Heart left ventricle (tissue), 16 donors: ENCODE data around the gene XRCC5. TPM values are rescaled to one million over a fixed set of nuclear protein-coding genes. Genes with fewer than 3 reads are reported as not detected.

ENCODE experiments used
- ATAC-seq, 4 donors: fragments of 200-7000 bp; cut with Tn5 transposase; one replicate each; pipeline ENCODE4 v1.9.1; 2020 to 2022; ENCODE audit warnings: moderate library complexity in 4 of 4, mild to moderate bottlenecking in 3 of 4, moderate number of reproducible peaks in 1 of 4
- DNase-seq, 5 donors: peaks; one replicate each; pipeline ENCODE4 v3.0.0-alpha.2; 2020
- H3K27ac ChIP-seq, 12 donors: fragments of 200-600 bp; sonication (generic) in 4 of 12; one replicate each; pipeline versions ENCODE4 v1.5.0 to v1.8.0; 2016 to 2022; ENCODE audit warnings: mild to moderate bottlenecking in 2 of 12
- H3K27me3 ChIP-seq, 9 donors: fragments of 200-600 bp; sonication (generic) in 2 of 9; one replicate each; pipeline versions ENCODE4 v1.5.1 to v1.8.0; 2016 to 2022; ENCODE audit warnings: mild to moderate bottlenecking in 3 of 9
- H3K36me3 ChIP-seq, 9 donors: fragments of 200-600 bp; sonication (generic) in 2 of 9; one replicate each; pipeline versions ENCODE4 v1.5.0 to v1.8.0; 2018 to 2022; ENCODE audit warnings: mild to moderate bottlenecking in 2 of 9
- H3K4me1 ChIP-seq, 12 donors: fragments of 200-600 bp; sonication (generic) in 4 of 12; one replicate each; pipeline versions ENCODE4 v1.5.0 to v1.8.0; 2016 to 2022; ENCODE audit warnings: mild to moderate bottlenecking in 3 of 12
- H3K4me3 ChIP-seq, 12 donors: fragments of 200-600 bp; sonication (generic) in 4 of 12; one replicate each; pipeline versions ENCODE4 v1.5.0 to v1.8.0; 2017 to 2022; ENCODE audit warnings: mild to moderate bottlenecking in 9 of 12, moderate library complexity in 4 of 12
- H3K9me3 ChIP-seq, 12 donors: fragments of 200-600 bp; sonication (generic) in 4 of 12; one replicate each; pipeline versions ENCODE4 v1.5.0 to v1.8.0; 2016 to 2022; ENCODE audit warnings: mild to moderate bottlenecking in 1 of 12
- POLR2A ChIP-seq, 2 donors: fragments of 450-650 bp; IDR thresholded peaks; one replicate each; pipeline ENCODE4 v1.6.1; 2017; ENCODE audit warnings: antibody characterized with exemption in 2 of 2, mild to moderate bottlenecking in 2 of 2, moderate library complexity in 2 of 2
- WGBS, 4 donors: extraction: QIAGEN DNeasy Blood & Tissue Kit in 2 of 4; methylation state at CpG; one replicate each; pipeline versions ENCODE4 v1.1.5 to v1.1.7; 2013 to 2018; 5-methylcytosine and 5-hydroxymethylcytosine counted together
- intact Hi-C, 10 donors: fragments of 100-400 bp; cut with DNase I; formaldehyde crosslinking; loops; one replicate each; pipeline versions ENCODE4 v1.11.1 to v1.14.2; 2022
- polyA plus RNA-seq, 2 donors: library from polyadenylated mRNA; stranded (reverse); fragments of 200-250 nt; gene quantifications; one replicate each; pipeline ENCODE4 v1.2.3, GENCODE V29; 2013
- total RNA-seq, 9 donors: library from RNA; depleted of rRNA in 2 of 9; stranded (reverse); fragments of >200 nt in 2 of 9; fragmentation: NEBNext Ultra II Directional in 3 of 9; extraction: Animal tissue kit (Norgen Biotek cat#: 25700) in 3 of 9; gene quantifications; one replicate each; pipeline versions ENCODE4 v1.1.0 to v1.2.4, GENCODE V29; 2016 to 2023
- TF ChIP-seq, protein P1 (sequence below), 12 donors: fragments of 200-600 bp; sonication (generic) in 4 of 12; IDR thresholded peaks; one replicate each; pipeline versions ENCODE4 v1.5.0 to v1.8.0; 2018 to 2022; ENCODE audit warnings: antibody characterized with exemption in 12 of 12, mild to moderate bottlenecking in 5 of 12
- donor health status: ischemic (EF 13 %, LVEDD 7.1; RV severe dilation, severe dysfunction).
- donor health status: healthy with polysubstance abuse.
- donor health status: DM: no; HTN: yes; CAD: no.
- donor health status: DM: no; HTN: no; CAD: no.
- donor health status: ischemic (EF 25% LVEDD 6.9; RV normal size, moderate dysfunction).
- donor health status: ischemic (EF 25% LVEDD 5.7; RV mildly dilated, moderate dysfunction).
- donor health status: healthy.
- donor health status: DM: yes; HTN: yes; CAD: no.
- donor health status: ischemic (EF 35%, LVEDD 5.7; RV mildly dilated, moderate dysfunction).
- donor health status: nonischemic (EF 11% LVEDD 7.7; RV severe dilation, severe dysfunction).
- donor health status: DM: yes; HTN: yes; CAD: no.
- donor health status: PGD.
- donor health status: ischemic (EF 29% LVEDD 5.4; RV normal size, mild dysfunction).
- donor health status: nonischemic (EF 23%, LVEDD 6.1; RV moderate dilation, normal function).

Gene XRCC5
- total and polyA plus RNA-seq, 11 donors: 40.0 to 197 (median 126) TPM

- ATAC-seq (no peak), DNase-seq (no peak)
- Histone ChIP-seq H3K4me1 (peaks cover 0 to 17% (median 4%) of the 10 kb centered on the region in 12 donors), H3K27me3 (no peaks in the 10 kb centered on the region), H3K9me3 (no peaks in the 10 kb centered on the region), H3K4me3 (no peak overlapping the region), H3K36me3 (peaks cover 0 to 5% (median 0%) of the 10 kb centered on the region in 9 donors), H3K27ac (no peak overlapping the region)
- intact Hi-C loops: loop anchor here in 6 of 10 donors (10.0 kb wide), 2 partner anchors 175 to 185 kb away; no protein-coding TSS in a partner anchor
- no peak for TF ChIP-seq POLR2A (IDR thresholded peaks at IDR 0.05)
- TF ChIP-seq, protein P1, sequence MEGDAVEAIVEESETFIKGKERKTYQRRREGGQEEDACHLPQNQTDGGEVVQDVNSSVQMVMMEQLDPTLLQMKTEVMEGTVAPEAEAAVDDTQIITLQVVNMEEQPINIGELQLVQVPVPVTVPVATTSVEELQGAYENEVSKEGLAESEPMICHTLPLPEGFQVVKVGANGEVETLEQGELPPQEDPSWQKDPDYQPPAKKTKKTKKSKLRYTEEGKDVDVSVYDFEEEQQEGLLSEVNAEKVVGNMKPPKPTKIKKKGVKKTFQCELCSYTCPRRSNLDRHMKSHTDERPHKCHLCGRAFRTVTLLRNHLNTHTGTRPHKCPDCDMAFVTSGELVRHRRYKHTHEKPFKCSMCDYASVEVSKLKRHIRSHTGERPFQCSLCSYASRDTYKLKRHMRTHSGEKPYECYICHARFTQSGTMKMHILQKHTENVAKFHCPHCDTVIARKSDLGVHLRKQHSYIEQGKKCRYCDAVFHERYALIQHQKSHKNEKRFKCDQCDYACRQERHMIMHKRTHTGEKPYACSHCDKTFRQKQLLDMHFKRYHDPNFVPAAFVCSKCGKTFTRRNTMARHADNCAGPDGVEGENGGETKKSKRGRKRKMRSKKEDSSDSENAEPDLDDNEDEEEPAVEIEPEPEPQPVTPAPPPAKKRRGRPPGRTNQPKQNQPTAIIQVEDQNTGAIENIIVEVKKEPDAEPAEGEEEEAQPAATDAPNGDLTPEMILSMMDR (IDR thresholded peaks at IDR 0.05): no peak
- WGBS, 4 donors: 90 to 93% (median 91%) methylated on average over 6 of the region's 6 CpGs
Measured at GRCh38 chr2:216219861-216220260, 110.7 kb downstream of the XRCC5 start.

DNA sequence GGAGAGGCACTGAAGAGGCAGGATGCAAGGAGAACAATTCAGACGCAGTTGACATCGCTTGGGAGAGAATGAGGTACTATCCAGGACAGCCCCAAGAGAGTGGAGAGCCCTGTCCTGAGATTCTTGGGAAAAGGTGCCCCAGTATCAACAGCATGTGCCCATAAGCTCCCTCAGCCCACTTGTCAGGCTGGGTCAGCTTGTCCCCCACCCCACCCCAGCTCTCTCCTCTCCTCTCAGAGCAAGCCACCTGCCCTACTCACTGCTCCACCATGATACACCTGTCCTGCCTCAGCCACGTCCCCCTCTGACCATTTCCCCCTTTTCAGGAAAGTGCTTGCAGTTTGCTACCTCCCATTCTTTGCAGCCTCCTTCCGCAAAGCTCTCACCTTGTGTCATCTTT, 111.8 kb downstream of the XRCC5 start:
- Histone ChIP-seq H3K9me3 (no peaks in the 10 kb centered on the region), H3K27me3 (no peaks in the 10 kb centered on the region), H3K36me3 (peaks cover 0 to 5% (median 0%) of the 10 kb centered on the region in 9 donors), H3K27ac (no peak overlapping the region), H3K4me1 (peaks cover 0 to 17% (median 4%) of the 10 kb centered on the region in 12 donors), H3K4me3 (no peak overlapping the region)
- no peak for TF ChIP-seq POLR2A (IDR thresholded peaks at IDR 0.05)
- TF ChIP-seq, protein P1 (IDR thresholded peaks at IDR 0.05): no peak
- intact Hi-C loops: no loop called here
- WGBS, 4 donors: 86 to 95% (median 93%) methylated on average over 4 of the region's 4 CpGs
- DNase-seq: no peak
- ATAC-seq: no peak

DNA sequence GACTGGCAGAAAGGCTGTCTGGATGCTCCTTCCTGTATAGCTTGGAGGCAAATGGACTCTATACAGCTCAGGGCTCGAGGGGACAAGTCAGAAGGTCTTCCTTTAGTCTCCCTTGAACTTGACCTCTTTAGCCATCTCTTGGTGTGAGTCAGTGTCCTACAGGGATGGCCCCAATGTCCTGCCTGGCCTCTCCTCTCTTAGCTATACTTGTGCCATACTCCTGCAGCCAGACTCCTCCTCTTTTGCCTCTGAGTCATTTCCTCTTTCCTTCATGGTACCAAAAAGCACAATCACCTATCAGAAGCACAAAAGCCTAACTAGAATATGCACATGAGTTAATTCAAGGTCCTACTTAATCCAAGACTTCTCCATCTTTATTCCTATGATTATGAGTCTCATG, 112.7 kb downstream of the XRCC5 start:
- Histone ChIP-seq H3K4me1 (peaks cover 0 to 13% (median 3%) of the 10 kb centered on the region in 12 donors), H3K4me3 (no peak overlapping the region), H3K27ac (no peak overlapping the region), H3K9me3 (no peaks in the 10 kb centered on the region), H3K27me3 (no peaks in the 10 kb centered on the region), H3K36me3 (peaks cover 0 to 5% (median 0%) of the 10 kb centered on the region in 9 donors)
- no peak for DNase-seq
- intact Hi-C loops: no loop called here
- WGBS, 4 donors: 56 to 80% (median 71%) methylated on average over 1 of the region's 1 CpG
- TF ChIP-seq, protein P1 (IDR thresholded peaks at IDR 0.05): no peak
- TF ChIP-seq POLR2A (IDR thresholded peaks at IDR 0.05): no peak
- ATAC-seq: peak in 1 of 4 donors; percentile 26

DNA sequence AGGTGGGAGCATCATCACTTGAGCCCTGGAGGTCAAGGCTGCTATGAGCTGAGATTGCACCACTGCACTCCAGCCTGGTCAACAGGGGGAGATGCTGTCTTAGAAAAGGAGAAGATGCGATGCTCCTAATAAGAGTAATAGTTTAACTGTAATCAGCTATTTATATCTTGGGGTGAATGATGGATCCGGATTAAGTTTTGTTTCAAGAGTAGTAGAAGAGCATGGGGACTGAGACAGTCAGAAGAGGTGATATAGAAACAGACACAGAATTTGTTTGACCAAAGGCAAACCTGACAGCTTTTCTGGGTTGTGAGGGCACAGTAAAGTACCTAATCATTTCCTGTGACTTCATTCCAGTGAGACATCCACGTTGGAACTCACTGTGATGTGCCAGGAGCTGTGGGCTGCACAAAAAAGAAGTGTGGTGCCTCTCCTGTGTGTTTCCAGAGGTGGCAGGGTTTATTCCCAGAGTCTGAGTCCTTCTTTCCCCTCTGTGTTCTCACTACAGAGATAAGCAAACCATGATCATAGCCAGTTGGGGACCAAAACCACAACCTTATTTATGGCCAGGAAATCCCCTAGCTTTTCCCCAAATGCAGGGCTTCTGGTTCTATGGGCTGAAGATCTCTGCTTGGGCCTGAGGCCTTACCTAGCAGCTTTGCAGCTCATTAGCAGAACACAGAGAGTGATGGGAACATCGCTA, 113.7 kb downstream of the XRCC5 start:
- intact Hi-C loops: no loop called here
- H3K36me3 ChIP-seq: peaks cover 0 to 5% (median 0%) of the 10 kb centered on the region in 9 donors
- no peaks in the 10 kb centered on the region for H3K9me3 ChIP-seq
- TF ChIP-seq, protein P1 (IDR thresholded peaks at IDR 0.05): peak in 6 of 12 donors; percentile 6 to 28 (median 18)
- no peak for TF ChIP-seq POLR2A (IDR thresholded peaks at IDR 0.05)
- H3K27me3 ChIP-seq: no peaks in the 10 kb centered on the region
- no peak overlapping the region for H3K27ac ChIP-seq
- peaks cover 0 to 5% (median 0%) of the 10 kb centered on the region in 12 donors for H3K4me1 ChIP-seq
- H3K4me3 ChIP-seq: no peak overlapping the region
- ATAC-seq (no peak), DNase-seq (no peak)
- 59 to 69% (median 67%) methylated on average over 4 of the region's 4 CpGs for WGBS, 4 donors
